ENCODE data around the gene ADARB1.

GRCh38 chr21:45119812-45120211, 45.4 kb downstream of the ADARB1 start:
- no peak for TF ChIP-seq YY1 (IDR thresholded peaks at IDR 0.05; ENCODE audit: insufficient read depth, insufficient read length)
- TF ChIP-seq SUZ12 (IDR thresholded peaks at IDR 0.05; ENCODE audit: extremely low read depth, insufficient read depth, insufficient read length), result no peak

Measured in NT2/D1 (cell line).